Superior temporal gyrus (tissue), 1 donor: ENCODE measurements around the gene ZNF766.
A peak's percentile ranks its signal among the peaks of the same experiment; 100 is the strongest.
"Not testable (repeated sequence)": the region's sequence is repeated elsewhere in the genome, so short reads cannot be mapped to it uniquely, and the experiment has no call there.

Experiments used
- DNase-seq: peaks from one replicate; pipeline ENCODE4 v3.0.0-alpha.2; 2016; ENCODE audit errors: extremely low spot score

Gene ZNF766

GRCh38 chr19:52275988-52276387, 6.6 kb downstream of the ZNF766 start:
- no peak for DNase-seq

- DNase-seq, result no peak
Observed at GRCh38 chr19:52277471-52277870, 8.1 kb downstream of the ZNF766 start.

GRCh38 chr19:52286256-52286655, 16.9 kb downstream of the ZNF766 start:
- no peak for DNase-seq

- no peak for DNase-seq
Observed at GRCh38 chr19:52291781-52292180, 22.4 kb downstream of the ZNF766 start.

GRCh38 chr19:52292946-52293345, 23.6 kb downstream of the ZNF766 start:
- DNase-seq, result not testable (repeated sequence)

- DNase-seq, result no peak
Observed at GRCh38 chr19:52296400-52296772, 27.0 kb downstream of the ZNF766 start.

GRCh38 chr19:52296773-52297600, 27.6 kb downstream of the ZNF766 start, which contains the start of gene ZNF480:
Gene ZNF480 (plus strand): TSS chr19:52297169. CDS start chr19:52300413, 3,244 bp downstream.
- peak; percentile 85 for DNase-seq

GRCh38 chr19:52297601-52298364, 28.4 kb downstream of the ZNF766 start:
- no peak for DNase-seq

- no peak for DNase-seq
Observed at GRCh38 chr19:52307275-52307674, 37.9 kb downstream of the ZNF766 start.

- DNase-seq, result no peak
Observed at GRCh38 chr19:52322429-52322828, 53.0 kb downstream of the ZNF766 start.

- DNase-seq, result no peak
Observed at GRCh38 chr19:52331757-52332156, 62.4 kb downstream of the ZNF766 start.

- DNase-seq, result no peak
Observed at GRCh38 chr19:52335768-52336116, 66.4 kb downstream of the ZNF766 start.

- peak; percentile 96 for DNase-seq
Observed at GRCh38 chr19:52336117-52336790, 66.9 kb downstream of the ZNF766 start, which contains the start of gene ZNF610. Gene ZNF610 (plus strand): TSS chr19:52336243. CDS start chr19:52349173, 12,930 bp downstream.

GRCh38 chr19:52336791-52337381, 67.5 kb downstream of the ZNF766 start:
- no peak for DNase-seq

GRCh38 chr19:52339022-52339421, 69.6 kb downstream of the ZNF766 start:
- DNase-seq, result not testable (repeated sequence)

- DNase-seq, result peak; percentile 31
Observed at GRCh38 chr19:52343548-52343947, 74.2 kb downstream of the ZNF766 start.

GRCh38 chr19:52345162-52345561, 75.8 kb downstream of the ZNF766 start:
- DNase-seq, result no peak
